ENCODE results near the gene TXNDC2.

DNA sequence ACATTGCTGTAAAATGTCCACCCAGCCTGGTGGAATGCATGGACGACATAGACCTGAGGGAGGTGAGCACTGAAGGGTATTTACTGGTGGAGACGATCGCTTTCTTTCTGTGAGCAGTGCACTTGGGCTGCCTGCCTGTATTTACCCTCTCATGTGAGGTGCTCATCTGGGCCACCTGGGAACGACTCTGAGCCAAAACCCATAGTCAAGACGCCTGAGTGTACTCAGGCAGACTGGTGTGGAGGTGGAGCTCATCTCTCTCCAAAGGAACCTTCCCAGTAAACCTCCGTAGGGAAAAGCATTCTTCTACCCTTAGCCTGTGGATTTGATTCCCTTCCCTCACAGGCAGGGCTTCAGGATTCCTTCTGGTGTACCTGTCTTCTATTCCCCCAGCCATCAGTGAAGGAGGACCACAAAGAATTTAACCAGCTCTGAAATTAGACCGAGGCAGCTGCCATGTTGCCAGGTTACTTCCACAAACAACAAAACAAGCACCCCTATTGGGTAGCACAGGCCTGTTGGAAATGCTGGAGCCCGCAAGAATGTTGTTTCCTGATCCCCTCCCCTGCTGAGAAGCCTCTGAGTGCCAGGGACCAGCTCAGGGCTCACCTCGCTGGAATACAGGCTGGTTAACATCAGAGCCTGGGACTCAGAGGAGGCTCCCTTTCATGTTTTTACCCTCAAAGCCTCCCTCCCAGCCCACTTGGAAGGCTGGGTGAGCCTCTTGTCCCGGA lies 47.5 kb upstream of the TXNDC2 start:
- TF ChIP-seq, protein P1, sequence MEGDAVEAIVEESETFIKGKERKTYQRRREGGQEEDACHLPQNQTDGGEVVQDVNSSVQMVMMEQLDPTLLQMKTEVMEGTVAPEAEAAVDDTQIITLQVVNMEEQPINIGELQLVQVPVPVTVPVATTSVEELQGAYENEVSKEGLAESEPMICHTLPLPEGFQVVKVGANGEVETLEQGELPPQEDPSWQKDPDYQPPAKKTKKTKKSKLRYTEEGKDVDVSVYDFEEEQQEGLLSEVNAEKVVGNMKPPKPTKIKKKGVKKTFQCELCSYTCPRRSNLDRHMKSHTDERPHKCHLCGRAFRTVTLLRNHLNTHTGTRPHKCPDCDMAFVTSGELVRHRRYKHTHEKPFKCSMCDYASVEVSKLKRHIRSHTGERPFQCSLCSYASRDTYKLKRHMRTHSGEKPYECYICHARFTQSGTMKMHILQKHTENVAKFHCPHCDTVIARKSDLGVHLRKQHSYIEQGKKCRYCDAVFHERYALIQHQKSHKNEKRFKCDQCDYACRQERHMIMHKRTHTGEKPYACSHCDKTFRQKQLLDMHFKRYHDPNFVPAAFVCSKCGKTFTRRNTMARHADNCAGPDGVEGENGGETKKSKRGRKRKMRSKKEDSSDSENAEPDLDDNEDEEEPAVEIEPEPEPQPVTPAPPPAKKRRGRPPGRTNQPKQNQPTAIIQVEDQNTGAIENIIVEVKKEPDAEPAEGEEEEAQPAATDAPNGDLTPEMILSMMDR (IDR thresholded peaks at IDR 0.05), result no peak
- TF ChIP-seq POLR2A (IDR thresholded peaks at IDR 0.05), result no peak

All from uterus (tissue), 2 donors.